Tibial nerve (tissue), 4 donors: ENCODE data around the gene GALNT12.

Experiments
- CTCF ChIP-seq, 5 experiments: fragments of 200-600 bp in 3 of 5; fragments of 450-650 bp in 2 of 5; sonication (generic) in 3 of 5; IDR thresholded peaks; one replicate each; pipeline ENCODE4 v1.5.1; 2016 to 2019; ENCODE audit warnings: antibody characterized with exemption in 5 of 5, mild to moderate bottlenecking in 3 of 5, moderate library complexity in 2 of 5
- EP300 ChIP-seq, 2 donors: sonication (generic); formaldehyde crosslinking; IDR thresholded peaks; one replicate each; pipeline ENCODE4 v1.6.1; 2017; ENCODE audit warnings: antibody characterized with exemption in 2 of 2, mild to moderate bottlenecking in 1 of 2
- POLR2A ChIP-seq, 2 donors: fragments of 450-650 bp; IDR thresholded peaks; one replicate each; pipeline ENCODE4 v1.6.1; 2017; ENCODE audit warnings: antibody characterized with exemption in 2 of 2, mild to moderate bottlenecking in 2 of 2, moderate library complexity in 2 of 2

DNA sequence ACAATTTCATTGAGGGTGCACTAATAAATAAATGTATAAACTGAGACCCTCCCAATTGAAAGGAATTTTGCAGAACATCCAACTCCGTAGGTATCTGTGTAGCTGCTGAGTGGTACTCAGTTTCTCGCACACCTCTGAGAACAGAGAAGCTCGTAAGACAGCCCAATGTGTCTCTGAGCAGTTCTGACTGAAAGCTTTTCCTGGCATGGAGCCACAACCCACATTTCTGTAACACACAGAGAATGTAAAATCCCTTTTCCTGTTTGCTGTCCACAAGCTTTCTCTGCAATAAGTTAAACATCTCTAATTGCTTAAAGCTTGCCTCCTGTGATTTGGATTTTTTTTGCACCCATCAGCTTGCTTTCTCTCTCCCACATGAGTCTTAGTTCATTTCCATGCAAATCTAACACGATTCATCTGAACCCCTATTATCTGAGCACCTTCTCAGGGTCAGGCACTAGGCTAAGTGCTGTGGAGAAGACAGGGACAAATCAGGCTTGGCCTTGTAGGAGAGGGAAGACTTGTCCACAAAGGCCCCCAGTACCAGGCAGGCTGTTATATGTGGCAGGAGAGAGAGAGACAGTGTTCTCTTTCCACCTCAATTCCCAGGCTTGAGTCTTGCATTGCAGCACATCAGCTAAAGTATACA, 92.1 kb downstream of the GALNT12 start:
- no peak for TF ChIP-seq POLR2A (IDR thresholded peaks at IDR 0.05)
- TF ChIP-seq CTCF (IDR thresholded peaks at IDR 0.05), result no peak
- TF ChIP-seq EP300 (IDR thresholded peaks at IDR 0.05), result no peak
